Stimulated activated CD4-positive, alpha-beta T cell treated with anti-CD3 and anti-CD28 coated beads, Interleukin-4, amount 100 ng/mL, for 48 hours (primary cell): ENCODE data around the gene ITPR2.
"Not testable (repeated sequence)": the region's sequence is repeated elsewhere in the genome, so short reads cannot be mapped to it uniquely, and the experiment has no call there.

Experiments used
- DNase-seq, 2 donors: peaks; one replicate each; pipeline ENCODE4 v3.0.0-alpha.2; 2020; ENCODE audit warnings: low read depth in 2 of 2

Gene ITPR2

GRCh38 chr12:26632756-26633155 lies 200.2 kb downstream of the ITPR2 start:
- DNase-seq: no peak

GRCh38 chr12:26631846-26632245 lies 201.1 kb downstream of the ITPR2 start:
- no peak for DNase-seq

- DNase-seq: no peak
Measured at GRCh38 chr12:26630546-26631027, 202.4 kb downstream of the ITPR2 start.

- no peak for DNase-seq
Measured at GRCh38 chr12:26629864-26630263, 203.1 kb downstream of the ITPR2 start.

GRCh38 chr12:26628234-26628633 lies 204.8 kb downstream of the ITPR2 start:
- no peak for DNase-seq

GRCh38 chr12:26627335-26627734 lies 205.7 kb downstream of the ITPR2 start:
- DNase-seq: no peak

GRCh38 chr12:26623136-26623535 lies 209.9 kb downstream of the ITPR2 start:
- no peak for DNase-seq

GRCh38 chr12:26622601-26623000 lies 210.4 kb downstream of the ITPR2 start:
- DNase-seq: no peak

- no peak for DNase-seq
Measured at GRCh38 chr12:26621932-26622331, 211.1 kb downstream of the ITPR2 start.

- DNase-seq: no peak
Measured at GRCh38 chr12:26620907-26621306, 212.1 kb downstream of the ITPR2 start.

GRCh38 chr12:26617513-26617912 lies 215.5 kb downstream of the ITPR2 start:
- no peak for DNase-seq

GRCh38 chr12:26614011-26614616 lies 218.9 kb downstream of the ITPR2 start:
- peak in 1 of 2 donors; percentile 2 for DNase-seq

GRCh38 chr12:26612203-26612602 lies 220.8 kb downstream of the ITPR2 start:
- DNase-seq: no peak

GRCh38 chr12:26611598-26611997 lies 221.4 kb downstream of the ITPR2 start:
- DNase-seq: no peak

GRCh38 chr12:26610774-26611173 lies 222.2 kb downstream of the ITPR2 start:
- no peak for DNase-seq

- DNase-seq: no peak
Measured at GRCh38 chr12:26609986-26610385, 223.0 kb downstream of the ITPR2 start.

GRCh38 chr12:26608706-26609105 lies 224.3 kb downstream of the ITPR2 start:
- no peak for DNase-seq

- no peak for DNase-seq
Measured at GRCh38 chr12:26608273-26608672, 224.7 kb downstream of the ITPR2 start.

GRCh38 chr12:26606911-26607310 lies 226.1 kb downstream of the ITPR2 start:
- no peak for DNase-seq

GRCh38 chr12:26604813-26605212 lies 228.2 kb downstream of the ITPR2 start:
- DNase-seq: not testable (repeated sequence)

GRCh38 chr12:26599096-26599695 lies 233.8 kb downstream of the ITPR2 start:
- no peak for DNase-seq

GRCh38 chr12:26595806-26596205 lies 237.2 kb downstream of the ITPR2 start:
- no peak for DNase-seq

- no peak for DNase-seq
Measured at GRCh38 chr12:26580619-26581018, 252.4 kb downstream of the ITPR2 start.

GRCh38 chr12:26576266-26576665 lies 256.7 kb downstream of the ITPR2 start:
- no peak for DNase-seq
